HEK293 (cell line): ENCODE results near the gene EIF3J.

ENCODE experiments used
- EGR2 ChIP-seq: fragments of 450-650 bp; formaldehyde crosslinking; IDR thresholded peaks from 2 replicates; pipeline ENCODE4 v1.5.1; 2016; ENCODE audit warnings: low read depth, missing biosample characterization, missing genetic modification characterization
- KLF9 ChIP-seq: fragments of 450-650 bp; formaldehyde crosslinking; IDR thresholded peaks from 2 replicates; pipeline ENCODE4 v1.5.1; 2016; ENCODE audit warnings: missing biosample characterization, missing genetic modification characterization, low read depth
- PRDM1 ChIP-seq: fragments of 450-650 bp; formaldehyde crosslinking; IDR thresholded peaks from 2 replicates; pipeline ENCODE4; 2016; ENCODE audit warnings: missing biosample characterization, missing genetic modification characterization
- YY1 ChIP-seq: fragments of 450-650 bp; formaldehyde crosslinking; IDR thresholded peaks from 2 replicates; pipeline ENCODE4 v1.5.1; 2018; ENCODE audit warnings: missing biosample characterization, missing genetic modification characterization
- ZEB2 ChIP-seq: fragments of 450-650 bp; formaldehyde crosslinking; IDR thresholded peaks from 2 replicates; pipeline ENCODE4 v1.5.1; 2016; ENCODE audit warnings: missing biosample characterization, missing genetic modification characterization
- ZFP37 ChIP-seq: fragments of 450-650 bp; formaldehyde crosslinking; IDR thresholded peaks from 2 replicates; pipeline ENCODE4 v1.5.1; 2016; ENCODE audit warnings: missing biosample characterization, missing genetic modification characterization
- ZFP69B ChIP-seq: fragments of 450-650 bp; formaldehyde crosslinking; IDR thresholded peaks from 2 replicates; pipeline ENCODE4 v1.5.1; 2016; ENCODE audit warnings: missing biosample characterization, missing genetic modification characterization
- ZNF18 ChIP-seq: fragments of 450-650 bp; formaldehyde crosslinking; IDR thresholded peaks from 2 replicates; pipeline ENCODE4 v1.5.1; 2016; ENCODE audit warnings: missing biosample characterization, missing genetic modification characterization
- ZNF274 ChIP-seq, 2 experiments: fragments of 200-500 bp in 1 of 2; fragments of 450-650 bp in 1 of 2; sonication (Bioruptor generic) in 1 of 2; formaldehyde crosslinking in 1 of 2; IDR thresholded peaks; 2 replicates each; pipeline versions ENCODE4 v1.5.1 to v1.6.1; 2014 to 2016; ENCODE audit warnings: borderline replicate concordance in 1 of 2, inconsistent platforms in 1 of 2, low read length in 1 of 2, missing biosample characterization in 1 of 2, missing genetic modification characterization in 1 of 2
- ZNF335 ChIP-seq: fragments of 450-650 bp; formaldehyde crosslinking; conservative IDR thresholded peaks from 2 replicates; pipeline ENCODE4 v1.5.1; 2016; ENCODE audit warnings: missing biosample characterization, missing genetic modification characterization
- ZNF521 ChIP-seq: fragments of 450-650 bp; formaldehyde crosslinking; IDR thresholded peaks from 2 replicates; pipeline ENCODE4 v1.5.1; 2017; ENCODE audit warnings: missing biosample characterization, mild to moderate bottlenecking, missing genetic modification characterization
- ZNF600 ChIP-seq: fragments of 450-650 bp; formaldehyde crosslinking; IDR thresholded peaks from 2 replicates; pipeline ENCODE4 v1.5.1; 2016; ENCODE audit warnings: missing biosample characterization, missing genetic modification characterization
- ZNF76 ChIP-seq: fragments of 450-650 bp; formaldehyde crosslinking; IDR thresholded peaks from 2 replicates; pipeline ENCODE4; 2016; ENCODE audit warnings: low read depth, missing biosample characterization, missing genetic modification characterization, borderline replicate concordance
- ZNF843 ChIP-seq: fragments of 450-650 bp; formaldehyde crosslinking; IDR thresholded peaks from 2 replicates; pipeline ENCODE4 v1.5.1; 2016; ENCODE audit warnings: missing biosample characterization, missing genetic modification characterization
- ZSCAN30 ChIP-seq: fragments of 450-650 bp; IDR thresholded peaks from 2 replicates; pipeline ENCODE4 v1.5.1; 2018; ENCODE audit warnings: missing biosample characterization, mild to moderate bottlenecking, missing genetic modification characterization, moderate library complexity
- TF ChIP-seq, protein P1 (sequence below): fragments of 450-650 bp; formaldehyde crosslinking; IDR thresholded peaks from 2 replicates; pipeline ENCODE4 v1.5.1; 2017; ENCODE audit warnings: missing biosample characterization, missing genetic modification characterization
- TF ChIP-seq, protein P2 (sequence below): fragments of 450-650 bp; formaldehyde crosslinking; IDR thresholded peaks from 2 replicates; pipeline ENCODE4 v1.5.1; 2016; ENCODE audit warnings: missing biosample characterization, missing genetic modification characterization
- TF ChIP-seq, protein P3 (sequence below): fragments of 450-650 bp; formaldehyde crosslinking; optimal IDR thresholded peaks from 2 replicates; pipeline ENCODE3; 2016; ENCODE audit warnings: missing biosample characterization, mild to moderate bottlenecking, missing genetic modification characterization
- TF ChIP-seq, protein P4 (sequence below): fragments of 450-650 bp; formaldehyde crosslinking; IDR thresholded peaks from 2 replicates; pipeline ENCODE4 v1.5.1; 2016; ENCODE audit warnings: missing biosample characterization, missing genetic modification characterization
- TF ChIP-seq, protein P5 (sequence below): fragments of 450-650 bp; formaldehyde crosslinking; IDR thresholded peaks from 2 replicates; pipeline ENCODE4 v1.5.1; 2016; ENCODE audit warnings: missing biosample characterization, missing genetic modification characterization

Gene EIF3J

DNA sequence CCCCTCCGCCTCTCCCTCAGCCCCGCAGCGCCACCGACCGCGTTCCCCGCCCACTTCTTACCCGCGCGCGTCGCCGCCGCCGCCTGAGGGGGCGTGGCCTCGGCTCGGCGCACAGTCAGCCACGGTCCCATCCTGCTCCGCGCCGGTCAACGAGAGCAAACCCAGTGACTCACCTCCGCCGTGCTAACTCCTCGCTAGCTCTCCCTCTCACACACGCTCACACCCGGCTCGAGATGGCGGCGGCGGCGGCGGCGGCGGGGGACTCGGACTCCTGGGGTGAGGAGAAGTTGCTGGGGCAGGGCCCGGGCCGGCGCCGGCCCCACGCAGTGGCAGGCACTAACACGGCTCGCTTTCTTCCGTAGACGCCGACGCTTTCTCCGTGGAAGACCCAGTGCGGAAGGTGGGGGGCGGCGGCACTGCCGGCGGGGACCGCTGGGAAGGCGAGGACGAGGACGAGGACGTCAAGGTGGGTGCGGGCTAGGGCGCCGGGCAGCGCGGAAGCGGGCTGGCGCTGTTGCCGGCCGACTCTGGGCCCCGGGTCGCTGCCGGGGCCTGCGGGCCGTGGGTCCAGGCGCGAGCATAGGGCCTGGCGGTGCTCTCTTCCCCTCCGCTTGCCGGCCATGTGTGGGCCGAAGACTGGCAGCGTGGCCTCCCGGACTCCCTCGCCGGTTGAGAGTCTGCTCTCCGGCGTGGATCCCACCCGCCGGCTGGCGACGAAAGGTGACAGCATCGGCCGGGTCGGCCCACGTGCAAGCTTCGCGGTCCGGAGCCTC, at the start of gene EIF3J (continued):
- TF ChIP-seq, protein P1, sequence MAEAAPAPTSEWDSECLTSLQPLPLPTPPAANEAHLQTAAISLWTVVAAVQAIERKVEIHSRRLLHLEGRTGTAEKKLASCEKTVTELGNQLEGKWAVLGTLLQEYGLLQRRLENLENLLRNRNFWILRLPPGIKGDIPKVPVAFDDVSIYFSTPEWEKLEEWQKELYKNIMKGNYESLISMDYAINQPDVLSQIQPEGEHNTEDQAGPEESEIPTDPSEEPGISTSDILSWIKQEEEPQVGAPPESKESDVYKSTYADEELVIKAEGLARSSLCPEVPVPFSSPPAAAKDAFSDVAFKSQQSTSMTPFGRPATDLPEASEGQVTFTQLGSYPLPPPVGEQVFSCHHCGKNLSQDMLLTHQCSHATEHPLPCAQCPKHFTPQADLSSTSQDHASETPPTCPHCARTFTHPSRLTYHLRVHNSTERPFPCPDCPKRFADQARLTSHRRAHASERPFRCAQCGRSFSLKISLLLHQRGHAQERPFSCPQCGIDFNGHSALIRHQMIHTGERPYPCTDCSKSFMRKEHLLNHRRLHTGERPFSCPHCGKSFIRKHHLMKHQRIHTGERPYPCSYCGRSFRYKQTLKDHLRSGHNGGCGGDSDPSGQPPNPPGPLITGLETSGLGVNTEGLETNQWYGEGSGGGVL (tag by site-specific recombination), result peak; percentile 55
- peak; percentile 19; the same call in 1 of the 2 replicates for TF ChIP-seq EGR2 (tag by site-specific recombination)
- TF ChIP-seq ZNF843 (tag by site-specific recombination), result 0 out of 2 replicates have a peak, but pooled peaks have one; percentile 16
- peak; percentile 88 for TF ChIP-seq ZNF18
- TF ChIP-seq, protein P2, sequence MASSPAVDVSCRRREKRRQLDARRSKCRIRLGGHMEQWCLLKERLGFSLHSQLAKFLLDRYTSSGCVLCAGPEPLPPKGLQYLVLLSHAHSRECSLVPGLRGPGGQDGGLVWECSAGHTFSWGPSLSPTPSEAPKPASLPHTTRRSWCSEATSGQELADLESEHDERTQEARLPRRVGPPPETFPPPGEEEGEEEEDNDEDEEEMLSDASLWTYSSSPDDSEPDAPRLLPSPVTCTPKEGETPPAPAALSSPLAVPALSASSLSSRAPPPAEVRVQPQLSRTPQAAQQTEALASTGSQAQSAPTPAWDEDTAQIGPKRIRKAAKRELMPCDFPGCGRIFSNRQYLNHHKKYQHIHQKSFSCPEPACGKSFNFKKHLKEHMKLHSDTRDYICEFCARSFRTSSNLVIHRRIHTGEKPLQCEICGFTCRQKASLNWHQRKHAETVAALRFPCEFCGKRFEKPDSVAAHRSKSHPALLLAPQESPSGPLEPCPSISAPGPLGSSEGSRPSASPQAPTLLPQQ, result peak; percentile 39; the same call in 1 of the 2 replicates
- TF ChIP-seq ZEB2 (tag by site-specific recombination), result peak; percentile 54; the same call in 1 of the 2 replicates
- TF ChIP-seq ZNF521 (tag by site-specific recombination), result no peak
- 0 out of 2 replicates have a peak, but pooled peaks have one; percentile 32 for TF ChIP-seq ZFP37 (tag by site-specific recombination)
- TF ChIP-seq, protein P3, sequence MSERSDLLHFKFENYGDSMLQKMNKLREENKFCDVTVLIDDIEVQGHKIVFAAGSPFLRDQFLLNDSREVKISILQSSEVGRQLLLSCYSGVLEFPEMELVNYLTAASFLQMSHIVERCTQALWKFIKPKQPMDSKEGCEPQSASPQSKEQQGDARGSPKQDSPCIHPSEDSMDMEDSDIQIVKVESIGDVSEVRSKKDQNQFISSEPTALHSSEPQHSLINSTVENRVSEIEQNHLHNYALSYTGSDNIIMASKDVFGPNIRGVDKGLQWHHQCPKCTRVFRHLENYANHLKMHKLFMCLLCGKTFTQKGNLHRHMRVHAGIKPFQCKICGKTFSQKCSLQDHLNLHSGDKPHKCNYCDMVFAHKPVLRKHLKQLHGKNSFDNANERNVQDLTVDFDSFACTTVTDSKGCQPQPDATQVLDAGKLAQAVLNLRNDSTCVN (tag by site-specific recombination), result peak; percentile 90
- peak; percentile 51; the same call in 1 of the 2 replicates for TF ChIP-seq YY1 (tag by site-specific recombination)
- 0 out of 2 replicates have a peak, but pooled peaks have one; percentile 24 for TF ChIP-seq ZNF600 (tag by site-specific recombination)
- TF ChIP-seq ZNF76, result peak; percentile 88
- TF ChIP-seq, protein P4, sequence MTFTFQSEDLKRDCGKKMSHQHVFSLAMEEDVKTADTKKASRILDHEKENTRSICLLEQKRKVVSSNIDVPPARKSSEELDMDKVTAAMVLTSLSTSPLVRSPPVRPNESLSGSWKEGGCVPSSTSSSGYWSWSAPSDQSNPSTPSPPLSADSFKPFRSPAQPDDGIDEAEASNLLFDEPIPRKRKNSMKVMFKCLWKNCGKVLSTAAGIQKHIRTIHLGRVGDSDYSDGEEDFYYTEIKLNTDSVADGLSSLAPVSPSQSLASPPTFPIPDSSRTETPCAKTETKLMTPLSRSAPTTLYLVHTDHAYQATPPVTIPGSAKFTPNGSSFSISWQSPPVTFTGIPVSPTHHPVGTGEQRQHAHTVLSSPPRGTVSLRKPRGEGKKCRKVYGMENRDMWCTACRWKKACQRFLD (tag by site-specific recombination), result 0 out of 2 replicates have a peak, but pooled peaks have one; percentile 32
- peak; percentile 19; the same call in 1 of the 2 replicates for TF ChIP-seq ZSCAN30 (tag by site-specific recombination)
- TF ChIP-seq PRDM1, result 0 out of 2 replicates have a peak, but pooled peaks have one; percentile 27
- peak; percentile 90 for TF ChIP-seq KLF9 (tag by site-specific recombination)
- TF ChIP-seq ZNF274 (IDR thresholded peaks at IDR 0.05; ENCODE audit: low read length), result no peak
- TF ChIP-seq ZNF274 (tag by site-specific recombination; IDR thresholded peaks at IDR 0.05; ENCODE audit: borderline replicate concordance), result no peak
- TF ChIP-seq, protein P5, sequence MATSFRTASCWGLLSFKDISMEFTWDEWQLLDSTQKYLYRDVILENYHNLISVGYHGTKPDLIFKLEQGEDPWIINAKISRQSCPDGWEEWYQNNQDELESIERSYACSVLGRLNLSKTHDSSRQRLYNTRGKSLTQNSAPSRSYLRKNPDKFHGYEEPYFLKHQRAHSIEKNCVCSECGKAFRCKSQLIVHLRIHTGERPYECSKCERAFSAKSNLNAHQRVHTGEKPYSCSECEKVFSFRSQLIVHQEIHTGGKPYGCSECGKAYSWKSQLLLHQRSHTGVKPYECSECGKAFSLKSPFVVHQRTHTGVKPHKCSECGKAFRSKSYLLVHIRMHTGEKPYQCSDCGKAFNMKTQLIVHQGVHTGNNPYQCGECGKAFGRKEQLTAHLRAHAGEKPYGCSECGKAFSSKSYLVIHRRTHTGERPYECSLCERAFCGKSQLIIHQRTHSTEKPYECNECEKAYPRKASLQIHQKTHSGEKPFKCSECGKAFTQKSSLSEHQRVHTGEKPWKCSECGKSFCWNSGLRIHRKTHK (tag by site-specific recombination), result no peak
- TF ChIP-seq ZNF335, result peak; percentile 88
- 0 out of 2 replicates have a peak, but pooled peaks have one; percentile 14 for TF ChIP-seq ZFP69B
- TF ChIP-seq, all 188 proteins: peak for 30
